HG03108 (cell line): Measurements from ENCODE around the gene HSPB7.
"Not testable (repeated sequence)": the region's sequence is repeated elsewhere in the genome, so short reads cannot be mapped to it uniquely, and the experiment has no call there.

Source experiments
- ATAC-seq: cut with Tn5 transposase; IDR thresholded peaks from one replicate; pipeline ENCODE4 v1.9.1; 2021; ENCODE audit warnings: moderate library complexity; ENCODE audit not compliant: unreplicated experiment

The HSPB7 gene

DNA sequence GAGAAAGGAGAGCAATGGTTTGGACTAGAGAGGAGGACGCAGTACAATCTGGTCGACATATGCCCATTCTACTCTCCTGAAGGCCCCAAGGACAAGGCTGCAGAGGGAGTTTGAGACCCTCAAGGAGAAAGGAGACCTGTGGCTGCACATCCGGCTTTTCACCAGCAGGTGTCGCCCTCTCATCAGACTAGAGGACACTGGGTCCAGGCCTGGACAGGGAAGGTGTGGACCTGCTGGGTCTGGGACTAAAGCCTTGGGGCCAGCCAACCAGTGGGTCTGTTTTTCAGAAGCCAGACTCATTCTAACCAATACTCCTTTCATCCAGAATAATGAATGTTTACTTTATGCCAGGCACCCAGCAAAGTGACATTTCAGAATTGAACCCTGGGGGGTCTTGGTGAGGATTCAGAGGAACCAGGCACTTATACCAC is 8.8 kb downstream of the HSPB7 start:
- ATAC-seq = no peak

GRCh38 chr1:16007671-16008341 is 10.0 kb downstream of the HSPB7 start:
- no peak for ATAC-seq

DNA sequence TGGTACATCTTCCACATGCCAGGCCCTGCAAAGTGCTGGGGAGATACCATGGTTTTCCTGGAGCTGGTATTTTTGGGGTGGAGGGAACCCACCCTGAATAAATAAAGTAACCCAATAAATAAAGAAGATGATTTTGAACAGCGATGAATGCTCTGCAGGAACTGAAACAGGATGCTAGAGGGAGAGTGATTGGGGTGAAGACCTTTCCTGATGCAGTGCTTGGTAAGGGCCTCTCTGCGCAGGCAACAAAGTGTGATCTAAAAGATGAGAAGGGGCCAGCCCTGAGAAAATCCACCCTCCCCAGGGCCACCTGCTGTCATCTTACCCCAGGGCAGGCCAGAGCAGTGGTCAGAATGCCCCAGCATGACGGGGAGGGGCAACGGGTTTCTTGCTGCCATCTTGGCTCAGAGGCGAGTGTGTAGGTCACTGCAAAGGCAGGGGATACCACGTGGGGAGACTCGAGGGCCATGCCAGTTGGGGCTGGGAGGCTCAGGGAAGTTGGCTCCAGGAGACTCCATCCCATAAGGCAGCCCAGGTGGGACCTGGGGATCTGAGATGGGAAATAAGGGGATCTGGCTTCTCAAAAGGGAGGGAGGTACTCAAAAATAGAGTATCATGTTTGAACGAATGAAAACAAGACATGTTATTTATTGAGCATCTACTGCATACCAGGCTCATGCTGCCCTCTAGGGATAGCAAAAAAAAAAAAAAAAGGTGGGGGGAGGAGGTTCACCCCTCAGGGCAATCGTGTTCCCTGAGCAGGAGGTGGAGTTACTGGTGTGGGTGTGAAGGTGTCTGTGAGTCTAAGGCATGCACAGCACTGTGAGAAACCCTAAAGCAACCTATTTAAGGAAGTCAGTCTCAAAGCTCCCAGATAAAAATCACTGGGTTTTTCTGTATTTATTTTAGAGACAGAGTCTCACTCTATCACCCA is 11.0 kb downstream of the HSPB7 start:
- no peak for ATAC-seq

GRCh38 chr1:16006010-16006409 is 11.8 kb downstream of the HSPB7 start:
- ATAC-seq = no peak

- ATAC-seq = no peak
Measured at GRCh38 chr1:16005597-16005996, 12.2 kb downstream of the HSPB7 start.

GRCh38 chr1:16001274-16001673 is 16.6 kb downstream of the HSPB7 start:
- ATAC-seq = not testable (repeated sequence)

DNA sequence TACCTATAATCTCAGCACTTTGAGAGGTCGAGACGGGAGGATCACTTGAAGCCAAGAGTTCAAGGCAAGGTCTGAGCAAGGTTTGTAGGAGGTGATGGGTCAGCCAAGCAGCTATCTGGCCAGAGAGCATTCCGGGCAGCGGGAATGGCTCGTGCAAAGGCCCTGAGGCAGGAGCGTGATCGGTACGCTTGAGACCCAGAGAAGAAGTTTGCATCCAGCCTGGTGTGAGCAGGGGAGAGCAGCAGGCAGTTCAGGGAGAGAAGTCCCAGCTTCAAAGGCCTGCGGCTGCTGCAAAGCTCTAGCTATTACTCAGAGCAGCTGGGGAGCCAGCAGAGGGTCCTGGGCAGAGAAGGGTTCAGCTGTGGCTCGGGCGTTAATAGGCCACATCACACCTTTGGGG is 18.9 kb downstream of the HSPB7 start:
- no peak for ATAC-seq

DNA sequence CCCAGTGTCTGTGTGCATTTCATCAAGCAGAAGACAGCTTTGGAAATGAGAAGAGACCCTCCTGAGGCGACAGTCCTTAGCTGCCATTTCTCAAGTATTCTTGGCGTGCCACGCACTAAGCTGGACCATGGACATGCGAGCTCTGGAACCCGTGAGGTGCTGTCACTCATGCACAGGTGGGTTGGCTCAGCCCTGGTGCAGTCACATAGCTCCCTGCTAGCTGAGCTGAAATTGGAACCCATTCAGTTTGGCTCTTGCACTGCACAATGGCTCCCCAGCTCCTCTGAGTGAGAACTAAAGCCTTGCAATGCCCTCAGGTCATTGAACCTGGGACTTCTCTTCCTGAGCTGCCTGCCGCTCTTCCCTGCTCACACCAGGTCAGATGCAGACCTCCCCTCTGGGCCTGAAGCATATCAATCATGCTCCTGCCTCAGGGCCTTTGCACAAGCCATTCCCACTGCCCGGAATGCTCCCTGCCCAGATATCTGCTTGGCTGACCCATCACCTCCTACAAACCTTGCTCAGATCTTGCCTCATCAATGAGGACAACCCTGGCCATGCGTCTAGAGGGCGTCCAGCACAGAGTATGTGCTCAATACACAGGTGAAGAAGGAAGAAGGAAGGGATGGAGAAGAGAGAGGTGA is 20.1 kb downstream of the HSPB7 start:
- no peak for ATAC-seq

- ATAC-seq = no peak
Measured at GRCh38 chr1:15997076-15997585, 20.7 kb downstream of the HSPB7 start.

GRCh38 chr1:15994590-15995351 is 23.1 kb downstream of the HSPB7 start:
- no peak for ATAC-seq

DNA sequence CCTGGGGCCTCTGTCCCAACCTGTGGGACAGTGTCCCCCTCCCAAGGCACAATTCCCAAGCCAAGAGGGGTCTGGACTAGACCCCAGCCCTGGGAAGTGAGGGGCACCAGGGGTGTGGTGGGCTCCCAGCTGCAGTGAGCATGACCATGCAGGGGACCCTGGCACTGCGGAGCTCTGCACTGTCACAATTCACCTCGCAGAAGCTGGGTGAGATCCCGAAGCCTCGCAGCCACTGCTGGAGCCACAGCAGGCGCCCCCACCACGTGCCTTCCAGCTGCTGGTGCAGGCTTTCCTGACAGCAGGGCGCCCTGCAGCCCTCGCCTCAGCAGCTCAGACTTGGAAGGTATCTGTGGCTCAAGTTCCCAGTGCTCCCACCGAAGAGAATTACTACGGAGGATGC is 23.8 kb downstream of the HSPB7 start:
- no peak for ATAC-seq

DNA sequence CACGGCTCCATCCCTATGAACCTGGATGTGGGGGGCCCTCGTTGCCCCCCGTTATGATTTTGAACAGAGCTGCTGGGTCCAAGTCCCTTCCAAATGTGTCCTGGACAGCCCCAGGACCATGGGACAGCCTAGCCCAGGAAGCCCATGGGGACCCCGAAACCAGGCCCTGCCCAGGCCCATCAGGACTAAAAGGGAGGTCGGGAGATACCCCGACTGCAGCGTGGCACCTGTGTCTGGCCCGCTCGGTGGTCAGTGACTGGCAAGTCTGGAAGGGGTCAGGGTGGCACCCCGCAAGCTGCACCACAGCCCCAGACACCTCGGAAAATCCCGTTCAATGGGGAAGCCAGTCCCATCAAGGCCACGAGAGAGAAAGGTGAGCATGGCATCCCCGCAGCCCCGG is 24.2 kb downstream of the HSPB7 start:
- no peak for ATAC-seq

DNA sequence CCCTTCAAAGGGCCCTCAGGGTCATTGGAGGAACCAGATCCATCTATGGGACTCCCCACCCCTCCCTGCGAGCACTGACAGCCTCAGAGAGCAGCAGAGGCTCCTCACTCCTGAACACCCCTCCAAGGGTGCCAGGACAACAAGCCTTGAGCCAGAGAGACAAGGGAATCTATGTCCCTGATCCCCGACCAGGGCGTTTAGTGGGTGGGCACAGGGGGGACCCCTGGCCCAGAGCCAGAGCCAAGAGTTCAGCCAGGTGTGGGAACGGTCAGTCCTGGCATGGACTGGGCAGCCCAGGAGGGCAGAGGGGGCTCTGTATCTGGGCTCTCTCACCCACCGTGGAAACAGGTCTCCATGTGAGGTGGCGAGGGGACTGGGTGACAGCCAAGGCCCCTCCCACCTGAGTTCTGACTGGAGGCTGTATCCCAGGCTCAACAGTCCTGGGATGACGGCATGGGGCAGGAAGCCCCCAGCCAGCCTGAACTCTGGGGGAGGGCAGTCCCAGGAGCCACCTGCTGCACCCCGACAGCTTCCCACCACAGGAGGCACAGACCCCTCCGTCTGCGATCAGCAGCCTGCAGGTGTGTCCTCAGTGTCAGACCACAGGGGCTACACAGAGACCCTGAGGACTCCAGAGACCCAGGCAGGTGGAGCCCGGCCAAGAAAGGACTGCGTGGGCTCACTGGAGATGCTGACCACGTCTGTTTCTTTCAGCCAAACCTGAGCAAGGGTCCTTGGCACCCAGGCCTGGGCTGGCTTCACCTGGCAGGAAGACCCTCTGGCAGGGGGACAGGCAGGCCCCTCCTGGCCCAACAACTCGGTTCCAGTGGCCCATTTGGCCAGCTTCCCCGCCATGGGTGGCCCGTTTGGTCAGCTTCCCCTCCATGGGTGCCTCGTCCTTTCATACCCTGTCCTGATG is 25.0 kb downstream of the HSPB7 start:
- ATAC-seq = no peak

GRCh38 chr1:15992187-15992553 is 25.7 kb downstream of the HSPB7 start:
- no peak for ATAC-seq

DNA sequence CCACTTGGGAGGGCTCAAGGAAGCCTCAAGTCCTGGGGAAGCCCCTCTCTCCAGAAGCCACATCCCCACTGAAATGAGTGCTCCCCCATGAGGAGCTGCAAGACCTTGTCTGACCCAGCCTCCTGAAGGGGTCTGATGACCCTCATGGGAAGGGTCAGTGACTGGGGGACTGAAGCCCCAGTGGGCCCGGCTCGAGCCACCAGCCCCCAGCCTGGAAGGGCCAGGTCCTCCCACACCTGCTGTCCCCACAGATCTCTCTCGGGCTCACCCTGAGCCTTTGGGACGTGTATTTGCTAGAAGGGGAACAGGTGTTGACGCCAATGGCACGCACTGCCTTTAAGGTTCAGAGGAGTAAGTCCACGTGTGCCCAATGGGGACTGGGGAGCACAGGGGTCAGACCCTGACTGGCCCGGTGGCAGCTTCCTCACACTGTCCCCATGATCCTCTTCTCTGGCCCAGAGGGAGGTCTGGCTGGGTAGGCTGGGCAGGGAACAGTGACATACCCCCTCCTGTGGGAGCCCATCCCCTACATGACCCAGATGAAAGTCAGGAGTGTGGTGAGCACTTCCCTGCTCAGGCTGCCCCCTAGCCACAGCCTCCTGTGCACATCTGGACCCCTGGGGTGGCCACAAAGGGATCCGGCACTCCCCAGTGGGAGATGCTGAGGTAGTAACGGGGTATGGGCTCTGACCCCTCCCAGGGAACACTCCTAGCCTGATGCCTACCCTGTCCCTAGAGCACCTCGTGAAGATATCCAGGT is 26.2 kb downstream of the HSPB7 start:
- ATAC-seq = no peak

- ATAC-seq = no peak
Measured at GRCh38 chr1:15989776-15990175, 28.1 kb downstream of the HSPB7 start.

DNA sequence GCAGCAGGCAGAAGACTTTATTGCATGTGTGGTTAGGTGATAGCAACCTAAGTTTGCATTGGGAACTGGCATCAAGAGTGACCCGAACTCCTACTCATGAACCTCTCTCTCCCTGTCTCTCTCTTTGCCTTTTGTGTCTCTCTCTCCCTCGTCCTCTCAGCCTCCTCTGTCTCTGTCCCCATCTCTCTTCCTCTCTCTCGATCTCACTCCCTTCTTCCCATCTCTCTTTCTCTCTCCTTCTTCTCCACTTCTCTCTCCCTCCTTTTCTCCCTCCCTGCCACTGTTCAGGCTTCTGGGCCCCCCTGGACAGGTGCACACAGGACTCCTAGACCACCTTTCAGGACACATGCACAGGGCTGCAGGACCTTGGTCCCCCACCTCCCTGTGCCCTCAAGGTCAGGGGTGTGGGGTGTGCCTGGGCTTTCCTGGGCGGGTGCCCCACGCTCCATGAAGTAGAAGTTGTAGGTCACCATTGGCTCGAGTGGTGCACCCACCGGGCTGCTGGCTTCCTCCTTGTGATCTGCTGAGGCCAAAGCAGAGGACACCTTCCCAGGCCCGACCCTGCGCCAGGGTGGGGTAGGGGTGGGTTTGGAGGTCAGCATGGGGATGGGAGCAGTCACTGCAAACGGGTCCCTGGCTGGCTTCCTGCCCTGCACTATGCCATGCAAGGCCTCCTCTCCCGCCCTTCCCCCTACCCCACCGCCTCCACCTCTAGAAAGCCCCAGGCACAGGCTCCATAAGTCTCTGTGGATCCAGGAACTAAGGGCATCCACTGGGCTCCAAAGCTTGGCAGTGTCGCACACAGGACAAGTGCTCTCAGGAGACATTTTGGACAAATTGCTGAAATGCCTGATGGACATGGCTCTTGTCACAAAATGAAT is 28.7 kb downstream of the HSPB7 start:
- ATAC-seq = no peak
